ENCODE results near the gene SMOC2. TPM values are rescaled to one million over a fixed set of nuclear protein-coding genes. Genes with fewer than 3 reads are reported as not detected.
"Not testable (repeated sequence)": the region's sequence is repeated elsewhere in the genome, so short reads cannot be mapped to it uniquely, and the experiment has no call there.

SMOC2 gene
- total and polyA plus RNA-seq, 8 donors, result 7.1 to 18.8 (median 9.5) TPM

DNA sequence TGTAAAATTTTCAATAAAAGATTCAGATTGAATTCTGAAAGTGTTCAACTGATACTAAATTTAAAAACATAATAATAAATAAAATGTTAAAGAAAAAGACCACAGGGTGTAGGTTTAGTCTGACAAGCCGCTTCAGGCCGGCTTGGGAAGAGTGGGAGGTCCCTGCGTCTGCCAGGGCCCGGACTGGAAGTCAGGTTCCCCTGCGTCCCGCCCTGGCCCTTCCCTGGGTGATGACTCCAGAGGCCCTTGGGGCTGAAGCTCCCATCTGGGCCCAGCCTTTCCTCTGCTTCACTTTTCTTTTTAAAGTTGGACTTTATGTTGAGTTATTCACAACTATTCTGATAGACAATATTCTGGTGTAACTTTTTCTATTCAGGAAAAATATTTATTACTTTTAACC lies 93.3 kb downstream of the SMOC2 start:
- no peak for TF ChIP-seq CTCF (IDR thresholded peaks at IDR 0.05)
- intact Hi-C loops (cut with DNase I), result no loop called here
- no peak for ATAC-seq

GRCh38 chr6:168535711-168536110 lies 94.7 kb downstream of the SMOC2 start:
- TF ChIP-seq CTCF (IDR thresholded peaks at IDR 0.05), result no peak
- Histone ChIP-seq H3K4me3 (no peak overlapping the region), H3K27me3 (peaks cover 0 to 20% of the 10 kb centered on the region in 2 donors), H3K36me3 (no peaks in the 10 kb centered on the region), H3K4me1 (no peaks in the 10 kb centered on the region), H3K27ac (no peak overlapping the region), H3K9me3 (no peaks in the 10 kb centered on the region)
- DNase-seq, result peak in 1 of 4 donors; percentile 75
- no peak for ATAC-seq
- intact Hi-C loops (cut with DNase I), result no loop called here

More for the DNA sequence above, 93.3 kb downstream of the SMOC2 start:
- Histone ChIP-seq H3K27me3 (peaks cover 0 to 8% of the 10 kb centered on the region in 2 donors), H3K36me3 (no peaks in the 10 kb centered on the region), H3K27ac (no peak overlapping the region), H3K4me1 (no peaks in the 10 kb centered on the region), H3K4me3 (no peak overlapping the region), H3K9me3 (no peaks in the 10 kb centered on the region)
- no peak for DNase-seq

DNA sequence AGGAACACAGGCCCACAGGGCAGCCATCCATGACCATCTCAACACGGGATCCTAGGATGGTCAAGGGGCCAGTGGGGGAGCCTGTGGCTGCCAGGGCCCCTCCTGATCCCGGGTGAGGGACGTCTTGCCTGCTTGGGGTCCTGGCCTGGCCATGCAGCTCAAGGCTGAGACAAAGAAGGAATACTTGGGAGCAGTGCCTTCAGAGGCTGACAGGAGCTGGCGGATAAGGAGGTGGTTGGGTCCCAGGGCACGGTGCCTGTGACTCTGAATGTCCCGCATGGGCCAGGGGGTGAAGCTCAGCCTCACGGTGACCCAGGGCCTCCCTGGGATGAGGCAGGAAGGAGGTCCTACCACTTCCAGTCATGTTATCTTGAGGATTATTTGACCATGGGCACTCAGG lies 95.2 kb downstream of the SMOC2 start:
- Histone ChIP-seq H3K27ac (no peak overlapping the region), H3K4me1 (no peaks in the 10 kb centered on the region), H3K4me3 (no peak overlapping the region), H3K27me3 (peaks cover 0 to 23% of the 10 kb centered on the region in 2 donors), H3K9me3 (no peaks in the 10 kb centered on the region), H3K36me3 (no peaks in the 10 kb centered on the region)
- no peak for ATAC-seq
- intact Hi-C loops (cut with DNase I), result no loop called here
- no peak for TF ChIP-seq CTCF (IDR thresholded peaks at IDR 0.05)
- DNase-seq, result no peak

GRCh38 chr6:168536665-168537539 lies 95.9 kb downstream of the SMOC2 start:
- Histone ChIP-seq H3K27ac (no peak overlapping the region), H3K4me3 (no peak overlapping the region), H3K4me1 (no peaks in the 10 kb centered on the region), H3K27me3 (peaks cover 0 to 23% of the 10 kb centered on the region in 2 donors), H3K9me3 (no peaks in the 10 kb centered on the region), H3K36me3 (no peaks in the 10 kb centered on the region)
- ATAC-seq (no peak), DNase-seq (no peak)
- intact Hi-C loops (cut with DNase I), result no loop called here
- no peak for TF ChIP-seq CTCF (IDR thresholded peaks at IDR 0.05)

DNA sequence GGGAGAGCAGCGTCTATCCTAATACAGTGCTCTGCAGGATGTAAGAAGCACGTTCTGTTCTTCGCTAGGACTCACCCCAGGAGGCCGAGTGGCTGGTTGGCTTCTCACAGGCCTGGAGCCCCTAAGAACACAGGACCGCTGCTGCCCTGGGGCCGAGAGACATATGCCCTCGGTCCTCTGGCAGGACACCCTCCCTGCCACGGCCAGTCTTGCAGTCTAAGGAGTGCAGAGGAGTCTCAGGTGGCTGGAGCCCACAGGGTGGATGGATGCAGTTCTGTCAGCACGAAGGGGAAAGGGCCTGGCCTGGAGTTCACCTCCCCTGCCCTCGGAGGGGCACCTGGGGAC lies 96.5 kb downstream of the SMOC2 start:
- TF ChIP-seq CTCF (IDR thresholded peaks at IDR 0.05), result no peak
- Histone ChIP-seq H3K4me1 (no peaks in the 10 kb centered on the region), H3K27ac (no peak overlapping the region), H3K27me3 (peaks cover 0 to 23% of the 10 kb centered on the region in 2 donors), H3K9me3 (no peaks in the 10 kb centered on the region), H3K36me3 (no peaks in the 10 kb centered on the region), H3K4me3 (no peak overlapping the region)
- ATAC-seq (no peak), DNase-seq (no peak)
- intact Hi-C loops (cut with DNase I), result no loop called here

DNA sequence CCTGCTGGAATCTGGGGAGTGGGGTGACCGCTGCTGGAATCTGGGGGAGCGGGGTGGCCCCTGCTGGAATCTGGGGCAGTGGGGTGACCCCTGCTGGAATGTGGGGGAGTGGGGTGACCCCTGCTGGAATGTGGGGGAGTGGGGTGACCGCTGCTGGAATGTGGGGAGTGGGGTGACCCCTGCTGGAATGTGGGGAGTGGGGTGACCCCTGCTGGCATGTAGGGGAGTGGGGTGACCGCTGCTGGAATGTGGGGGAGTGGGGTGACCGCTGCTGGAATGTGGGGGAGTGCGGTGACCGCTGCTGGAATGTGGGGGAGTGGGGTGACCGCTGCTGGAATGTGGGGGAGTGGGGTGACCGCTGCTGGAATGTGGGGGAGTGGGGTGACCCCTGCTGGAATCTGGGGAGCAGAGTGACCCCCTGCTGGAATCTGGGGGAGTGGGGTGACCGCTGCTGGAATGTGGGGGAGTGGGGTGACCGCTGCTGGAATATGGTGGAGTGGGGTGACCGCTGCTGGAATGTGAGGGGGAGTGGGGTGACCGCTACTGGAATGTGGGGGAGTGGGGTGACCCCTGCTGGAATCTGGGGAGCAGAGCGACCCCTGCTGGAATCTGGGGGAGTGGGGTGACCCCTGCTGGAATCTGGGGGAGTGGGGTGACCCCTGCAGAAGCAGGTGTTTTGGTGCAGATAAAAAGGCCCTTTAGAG lies 97.4 kb downstream of the SMOC2 start:
- H3K4me3 ChIP-seq; DNase-seq; intact Hi-C loops (cut with DNase I); H3K4me1 ChIP-seq; ATAC-seq; H3K27ac ChIP-seq; H3K36me3 ChIP-seq; H3K9me3 ChIP-seq: not testable (repeated sequence)
- peaks cover 0 to 23% of the 10 kb centered on the region in 2 donors for H3K27me3 ChIP-seq
